Limb (tissue), 2 donors: ENCODE measurements around the gene ACER2.
"Not testable (repeated sequence)": the region's sequence is repeated elsewhere in the genome, so short reads cannot be mapped to it uniquely, and the experiment has no call there.

Experiments
- DNase-seq, 2 donors: peaks; one replicate each; pipeline ENCODE4 v3.0.0-alpha.2; 2016; ENCODE audit errors: extremely low spot score in 2 of 2

ACER2 gene

DNA sequence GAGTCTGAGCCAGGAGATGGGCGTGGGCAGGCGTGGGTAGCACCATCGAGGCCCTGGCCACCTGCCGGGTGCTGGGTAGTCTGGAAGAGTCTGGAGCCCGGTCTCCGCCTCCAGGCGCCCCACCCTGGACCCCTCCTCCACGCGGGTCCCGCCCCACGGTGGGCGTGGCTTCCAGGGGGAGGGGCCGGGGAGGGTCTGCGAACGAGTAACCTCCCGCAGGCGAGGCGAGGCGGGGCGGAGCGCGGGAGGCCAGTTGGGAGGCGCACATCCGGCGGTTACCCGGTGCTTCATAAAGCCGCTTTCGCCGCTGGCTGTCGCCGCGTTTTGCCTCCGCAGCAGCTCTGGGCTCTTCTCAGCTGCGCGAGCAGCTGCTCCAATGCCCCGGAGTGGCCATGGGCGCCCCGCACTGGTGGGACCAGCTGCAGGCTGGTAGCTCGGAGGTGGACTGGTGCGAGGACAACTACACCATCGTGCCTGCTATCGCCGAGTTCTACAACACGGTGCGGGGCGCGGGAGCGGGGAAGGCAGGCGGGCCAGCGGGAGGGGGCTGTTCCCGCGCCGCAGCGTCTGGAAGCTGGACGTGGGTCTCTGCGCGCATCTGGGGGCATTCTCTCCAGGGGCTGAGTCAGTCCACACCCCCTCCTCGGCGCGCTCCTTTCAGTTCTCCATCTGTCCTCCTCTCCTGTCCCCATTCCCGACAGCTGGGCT lies at the start of gene ACER2:
ACER2 (plus strand) TSS at position 317 of the 708 bp plus-strand sequence; CDS start at position 393, 76 bp downstream.
- DNase-seq = peak; percentile 83 to 98

DNA sequence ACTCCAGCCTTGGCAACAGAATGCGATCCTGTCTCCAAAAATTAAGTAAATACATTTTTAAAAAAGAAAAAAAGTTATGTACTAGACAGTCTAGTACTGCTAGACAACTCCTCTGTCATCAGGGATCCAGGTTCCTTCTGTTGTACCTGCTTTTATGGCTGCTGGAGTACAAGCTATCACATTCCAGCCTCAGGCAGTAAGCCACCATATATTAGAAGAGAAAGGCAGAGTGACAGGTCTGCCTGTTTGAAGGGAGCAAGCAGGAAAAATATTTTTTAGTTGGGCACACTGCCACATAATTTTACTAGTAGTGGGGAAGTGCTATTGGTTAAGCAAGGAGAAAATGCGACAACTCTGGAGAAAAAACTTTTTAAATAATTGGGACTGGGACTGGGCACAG lies 39.7 kb upstream of the ACER2 start:
- DNase-seq = no peak

DNA sequence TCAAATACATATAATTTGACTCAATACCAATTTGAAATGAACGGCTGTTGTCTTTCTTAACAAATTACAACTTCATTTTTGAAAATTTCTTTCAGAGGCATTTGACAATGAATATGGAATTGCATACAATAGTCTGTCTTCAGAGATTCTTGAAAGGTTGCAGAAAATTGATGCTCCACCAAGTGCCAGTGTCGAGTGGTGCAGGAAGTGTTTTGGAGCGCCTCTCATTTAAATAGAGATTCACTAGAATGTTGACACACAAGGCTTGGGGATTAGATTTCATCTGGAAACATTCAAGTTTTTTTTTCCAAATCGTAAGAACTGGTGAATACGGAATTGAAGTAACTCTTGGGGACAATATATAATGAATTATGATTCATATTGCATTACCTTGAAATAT lies 36.9 kb upstream of the ACER2 start:
- DNase-seq = no peak

- no peak for DNase-seq
Observed at GRCh38 chr9:19372567-19372966, 36.2 kb upstream of the ACER2 start.

GRCh38 chr9:19373527-19373926 lies 35.3 kb upstream of the ACER2 start:
- DNase-seq = no peak

DNA sequence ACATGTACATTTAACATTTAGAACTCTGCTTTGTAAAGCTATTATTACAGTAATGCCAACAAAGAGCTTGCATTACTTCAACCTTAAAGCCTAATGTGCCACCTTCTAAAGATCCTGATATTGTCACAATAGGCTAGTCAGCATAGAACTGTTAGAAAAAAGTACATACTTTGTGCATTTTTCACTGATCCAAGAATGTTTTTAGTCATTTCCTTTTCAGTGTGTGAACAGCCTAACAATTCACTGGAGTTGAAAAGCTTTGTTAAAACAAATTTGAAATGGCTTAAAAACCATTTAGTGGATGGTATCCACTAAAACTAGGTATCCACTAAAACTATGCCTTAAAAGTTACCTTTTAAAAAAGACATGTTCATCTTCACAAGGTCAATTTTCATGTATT lies 33.3 kb upstream of the ACER2 start:
- DNase-seq = no peak

- no peak for DNase-seq
Observed at GRCh38 chr9:19376931-19377330, 31.9 kb upstream of the ACER2 start.

DNA sequence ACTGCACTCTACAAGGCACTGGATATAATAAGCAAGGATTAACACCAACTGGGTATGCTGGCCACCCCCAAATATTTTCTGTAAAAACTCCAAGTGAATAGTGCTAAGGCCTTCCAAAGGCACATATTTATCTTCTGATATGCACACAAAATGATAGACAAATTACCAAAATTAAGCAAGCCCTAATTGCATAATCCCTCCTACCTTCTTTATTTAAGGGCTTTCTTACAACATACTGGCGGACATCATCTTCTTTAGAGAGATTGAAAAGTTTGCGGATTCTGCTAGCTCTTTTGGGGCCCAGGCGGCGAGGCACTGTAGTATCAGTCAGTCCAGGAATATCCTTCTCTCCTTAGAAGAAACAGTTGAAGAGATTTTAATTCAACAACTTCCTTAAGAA lies 30.6 kb upstream of the ACER2 start:
- no peak for DNase-seq

GRCh38 chr9:19378647-19379046 lies 30.2 kb upstream of the ACER2 start:
- DNase-seq = no peak

DNA sequence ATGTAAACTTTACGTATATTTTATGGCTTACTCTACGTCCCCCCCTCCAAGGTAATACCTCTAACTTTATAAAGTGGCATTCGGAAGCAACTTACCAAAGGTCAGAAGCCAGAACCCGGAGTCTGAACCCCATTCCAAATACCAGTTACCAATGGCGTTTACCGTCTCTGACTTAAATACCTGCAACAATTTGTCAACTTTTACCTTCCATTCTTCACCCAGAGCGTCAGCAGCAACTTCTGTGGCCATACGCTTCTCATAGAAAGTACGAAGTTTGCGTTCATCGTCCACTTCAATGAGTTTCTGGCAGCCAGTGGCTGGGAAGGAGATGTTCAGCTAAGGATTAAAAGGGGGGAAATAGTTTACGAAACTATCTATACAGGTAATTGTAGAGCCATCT lies 29.5 kb upstream of the ACER2 start:
- peak in 1 of 2 donors; percentile 32 for DNase-seq

GRCh38 chr9:19379697-19380046 lies 29.1 kb upstream of the ACER2 start:
- peak in 1 of 2 donors; percentile 30 for DNase-seq

DNA sequence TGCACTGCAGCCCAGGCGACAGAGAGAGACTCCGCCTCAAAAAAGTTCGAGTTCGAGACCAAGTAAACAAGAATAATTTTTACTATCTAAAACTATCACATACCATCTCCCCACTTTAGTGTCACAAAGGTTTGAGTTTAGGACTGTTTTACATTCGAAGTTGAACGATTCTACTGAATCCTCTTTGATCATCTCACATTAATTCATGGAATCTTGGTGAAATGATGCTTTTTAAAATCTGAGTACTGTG lies 28.1 kb upstream of the ACER2 start:
- no peak for DNase-seq

DNA sequence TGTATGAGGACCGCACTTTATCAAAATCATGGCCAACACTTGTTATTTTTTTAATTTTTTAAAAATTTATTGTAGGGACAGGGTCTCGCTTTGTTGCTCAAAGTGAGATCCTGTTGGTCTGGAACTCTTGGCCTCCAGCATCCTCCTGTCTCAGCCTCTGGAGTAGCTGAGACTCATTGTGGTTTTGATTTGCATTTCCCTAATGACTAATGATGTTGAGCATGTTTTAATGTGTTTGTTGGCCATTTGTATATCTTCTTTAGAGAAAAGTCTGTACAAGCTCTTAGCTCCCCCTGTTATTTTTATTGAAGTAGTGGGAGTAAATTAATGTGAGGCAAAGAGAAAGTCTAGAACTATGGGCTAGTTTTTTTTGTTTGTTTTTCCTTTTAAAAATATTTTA lies 27.2 kb upstream of the ACER2 start:
- DNase-seq = no peak

DNA sequence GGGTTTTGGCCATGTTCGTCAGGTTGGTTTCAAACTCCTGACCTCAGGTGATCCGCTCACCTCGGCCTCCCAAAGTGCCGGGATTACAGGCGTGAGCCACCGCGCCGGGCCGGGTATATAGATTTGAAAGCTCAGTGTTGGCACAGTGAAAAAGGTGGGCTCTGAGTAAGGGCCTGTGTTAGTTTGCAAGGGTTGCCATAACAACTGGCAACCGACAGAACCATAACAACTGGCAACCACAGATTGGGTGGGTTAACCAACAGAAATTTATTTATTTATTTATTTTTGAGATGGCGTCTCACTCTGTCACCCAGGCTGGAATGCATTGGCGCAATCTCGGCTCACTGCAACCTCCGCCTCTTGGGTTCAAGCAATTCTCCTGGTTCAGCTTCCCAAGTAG lies 23.6 kb upstream of the ACER2 start:
- DNase-seq = not testable (repeated sequence)

DNA sequence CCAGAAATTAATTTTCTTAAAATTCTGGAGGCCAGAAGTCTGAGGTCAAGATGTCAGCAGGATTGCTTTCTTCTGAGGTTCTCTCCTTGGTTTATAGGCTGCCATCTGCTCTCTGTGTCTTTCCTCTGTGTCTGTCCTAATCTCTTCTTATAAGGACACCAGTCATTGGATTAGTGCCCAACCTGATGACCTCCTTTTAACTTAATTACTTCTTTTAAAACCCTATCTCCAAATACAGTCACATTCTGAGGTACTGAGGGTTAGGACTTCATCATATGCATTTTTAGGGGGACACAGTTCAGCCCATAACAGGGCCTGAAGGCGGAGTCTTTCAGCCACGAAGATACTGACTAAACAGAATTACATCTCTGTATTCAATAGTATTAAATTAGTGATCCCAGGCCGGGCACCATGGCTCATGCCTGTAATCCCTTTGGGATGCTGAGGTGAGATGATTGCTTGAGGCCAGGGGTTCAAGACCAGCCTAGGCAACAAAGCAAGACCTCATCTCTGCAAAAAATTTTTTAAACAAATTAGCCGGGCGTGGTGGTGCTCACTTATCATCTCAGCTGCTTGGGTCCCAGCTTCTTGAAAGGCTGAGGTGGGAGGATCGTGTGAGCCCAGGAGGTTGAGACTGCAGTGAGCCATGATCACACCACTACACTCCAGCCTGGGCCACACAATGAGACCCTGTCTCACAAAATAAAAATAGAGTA lies 22.9 kb upstream of the ACER2 start:
- DNase-seq = no peak

GRCh38 chr9:19386502-19387044 lies 22.2 kb upstream of the ACER2 start:
- no peak for DNase-seq

DNA sequence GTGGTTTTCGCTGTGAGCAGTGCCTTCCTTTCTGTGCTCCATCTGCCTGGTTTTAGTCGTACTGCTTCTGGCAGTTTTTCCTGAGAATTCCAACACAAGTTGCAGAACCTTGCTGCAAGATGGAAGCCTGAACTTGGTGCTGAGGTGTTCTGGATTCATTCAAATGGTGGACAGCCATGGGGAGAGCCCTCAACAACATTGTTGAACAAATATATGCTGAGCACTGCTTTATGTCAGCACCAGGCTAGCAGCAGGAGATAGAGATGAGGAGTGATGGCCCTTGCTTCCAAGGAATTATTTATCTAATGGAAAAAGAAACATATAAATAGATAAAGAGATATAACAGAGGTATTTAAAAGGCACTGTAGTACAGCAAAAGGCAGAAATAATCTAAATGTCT lies 21.5 kb upstream of the ACER2 start:
- DNase-seq = no peak

- DNase-seq = not testable (repeated sequence)
Observed at GRCh38 chr9:19389539-19389938, 19.3 kb upstream of the ACER2 start.

- no peak for DNase-seq
Observed at GRCh38 chr9:19397845-19398244, 11.0 kb upstream of the ACER2 start.

DNA sequence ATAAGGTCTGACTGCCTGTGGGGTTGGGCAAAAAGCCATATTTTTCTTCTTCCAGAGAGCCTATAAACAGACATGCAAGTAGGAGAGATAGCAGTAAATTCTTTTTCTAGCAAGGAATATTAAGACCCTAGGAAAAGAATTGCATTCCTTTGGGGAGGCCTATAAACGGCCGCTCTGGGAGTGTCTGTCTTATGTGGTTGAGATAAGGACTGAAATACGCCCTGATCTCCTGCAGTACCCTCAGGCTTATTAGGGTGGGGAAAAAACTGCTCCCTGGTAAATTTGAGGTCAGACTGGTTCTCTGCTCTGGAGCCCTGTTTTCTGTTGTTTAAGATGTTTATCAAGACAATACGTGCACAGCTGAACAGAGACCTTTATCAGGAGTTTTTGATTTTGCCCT lies 5.6 kb upstream of the ACER2 start:
- not testable (repeated sequence) for DNase-seq

GRCh38 chr9:19404283-19405075 lies 4.3 kb upstream of the ACER2 start:
- DNase-seq = no peak

- DNase-seq = no peak
Observed at GRCh38 chr9:19405771-19406170, 3.0 kb upstream of the ACER2 start.
